Mucosa of rectum (tissue), 2 donors: ENCODE measurements around the gene SUMF1.
"Not testable (repeated sequence)": the region's sequence is repeated elsewhere in the genome, so short reads cannot be mapped to it uniquely, and the experiment has no call there.

Source experiments
- H3K27ac ChIP-seq, 2 donors: one replicate each; pipeline ENCODE4 v1.7.0; 2013; ENCODE audit warnings: inconsistent platforms in 2 of 2, low read depth in 2 of 2, low read length in 2 of 2
- H3K27me3 ChIP-seq, 2 donors: one replicate each; pipeline ENCODE4 v1.7.0; 2013; ENCODE audit warnings: low read length in 2 of 2; ENCODE audit not compliant: control insufficient read depth in 2 of 2, insufficient read depth in 2 of 2
- H3K36me3 ChIP-seq, 2 donors: one replicate each; pipeline ENCODE4 v1.7.0; 2013; ENCODE audit warnings: low read length in 2 of 2; ENCODE audit not compliant: control insufficient read depth in 2 of 2, insufficient read depth in 2 of 2
- H3K4me1 ChIP-seq, 2 donors: one replicate each; pipeline ENCODE4 v1.7.0; 2013; ENCODE audit warnings: low read length in 2 of 2, mild to moderate bottlenecking in 1 of 2; ENCODE audit not compliant: control insufficient read depth in 2 of 2, insufficient read depth in 2 of 2
- H3K4me3 ChIP-seq, 2 donors: one replicate each; pipeline ENCODE4 v1.7.0; 2013; ENCODE audit warnings: low read length in 2 of 2
- H3K9ac ChIP-seq, 2 donors: one replicate each; pipeline ENCODE4 v1.7.0; 2013; ENCODE audit warnings: low read length in 2 of 2, low read depth in 1 of 2, mild to moderate bottlenecking in 1 of 2
- H3K9me3 ChIP-seq, 2 donors: one replicate each; pipeline ENCODE4 v1.7.0; 2013; ENCODE audit warnings: low read length in 2 of 2; ENCODE audit not compliant: control insufficient read depth in 2 of 2
- donor health status: healthy.
- donor health status: Normal muscosa, but diverticular disease.

Gene SUMF1

DNA sequence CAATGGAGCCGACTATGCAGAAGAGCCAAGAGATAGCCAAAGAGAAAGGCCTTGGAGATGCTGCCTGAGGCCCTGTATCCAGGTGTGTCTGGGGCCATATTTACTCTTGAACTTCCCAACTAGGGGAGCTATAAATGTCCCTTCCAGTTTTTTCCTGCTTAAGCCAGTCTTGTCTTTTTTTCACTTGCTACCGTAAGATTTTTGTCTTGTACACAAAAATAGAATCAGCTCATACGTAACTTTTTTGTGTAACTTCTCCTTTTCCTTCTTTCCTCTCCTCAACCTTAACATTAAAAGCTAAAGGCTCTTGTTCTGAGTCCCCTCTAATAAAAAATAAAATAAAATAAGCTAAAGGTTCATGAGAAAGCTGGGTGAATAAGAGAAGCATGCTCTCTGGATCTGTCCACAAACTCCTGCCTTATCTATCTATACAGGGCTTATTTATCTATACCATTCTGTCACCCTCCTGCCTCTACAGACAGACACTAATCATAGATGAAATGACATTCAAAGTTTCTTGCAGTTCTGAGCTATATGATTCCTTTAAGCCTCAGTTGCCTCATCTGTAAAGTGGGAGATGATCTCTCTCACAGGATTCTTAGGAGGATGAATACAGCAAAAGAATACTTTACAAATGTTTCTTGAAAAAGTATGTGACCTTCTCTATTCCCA, 4.6 kb downstream of the SUMF1 start:
- no peaks in the 10 kb centered on the region for H3K36me3 ChIP-seq
- no peaks in the 10 kb centered on the region for H3K27me3 ChIP-seq
- no peak overlapping the region for H3K9ac ChIP-seq
- no peak overlapping the region for H3K27ac ChIP-seq
- H3K9me3 ChIP-seq = no peaks in the 10 kb centered on the region
- H3K4me1 ChIP-seq = peaks cover 4% of the 10 kb centered on the region in 2 donors
- H3K4me3 ChIP-seq = no peak overlapping the region

- Histone ChIP-seq H3K9ac (no peak overlapping the region), H3K36me3 (no peaks in the 10 kb centered on the region), H3K27me3 (no peaks in the 10 kb centered on the region), H3K27ac (no peak overlapping the region), H3K9me3 (no peaks in the 10 kb centered on the region), H3K4me3 (no peak overlapping the region), H3K4me1 (peaks cover 3 to 4% of the 10 kb centered on the region in 2 donors)
These were observed 5.5 kb downstream of the SUMF1 start for GRCh38 chr3:4461468-4462090.

GRCh38 chr3:4460334-4460733, 6.7 kb downstream of the SUMF1 start:
- Histone ChIP-seq H3K36me3 (no peaks in the 10 kb centered on the region), H3K9ac (no peak overlapping the region), H3K4me1 (no peaks in the 10 kb centered on the region), H3K27ac (no peak overlapping the region), H3K4me3 (no peak overlapping the region), H3K9me3 (no peaks in the 10 kb centered on the region), H3K27me3 (no peaks in the 10 kb centered on the region)

- H3K9me3 ChIP-seq = no peaks in the 10 kb centered on the region
- H3K4me3 ChIP-seq = no peak overlapping the region
- H3K27ac ChIP-seq = no peak overlapping the region
- no peaks in the 10 kb centered on the region for H3K36me3 ChIP-seq
- no peaks in the 10 kb centered on the region for H3K27me3 ChIP-seq
- no peaks in the 10 kb centered on the region for H3K4me1 ChIP-seq
- no peak overlapping the region for H3K9ac ChIP-seq
These were observed 8.1 kb downstream of the SUMF1 start for GRCh38 chr3:4458961-4459360.

DNA sequence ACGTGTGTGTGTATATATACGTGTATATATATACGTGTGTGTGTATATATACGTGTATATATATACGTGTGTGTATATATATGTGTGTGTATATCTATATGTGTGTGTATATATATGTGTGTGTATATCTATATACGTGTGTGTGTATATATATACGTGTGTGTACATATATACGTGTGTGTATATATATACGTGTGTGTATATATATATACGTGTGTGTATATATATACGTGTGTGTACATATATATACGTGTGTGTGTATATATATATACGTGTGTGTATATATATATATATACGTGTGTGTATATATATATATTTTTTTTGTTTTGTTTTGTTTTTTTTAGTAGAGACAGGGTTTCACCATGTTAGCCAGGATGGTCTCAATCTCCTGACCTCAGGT, 10.3 kb downstream of the SUMF1 start:
- not testable (repeated sequence) for H3K4me1 ChIP-seq, H3K9me3 ChIP-seq, H3K27ac ChIP-seq, H3K27me3 ChIP-seq, H3K9ac ChIP-seq, H3K36me3 ChIP-seq, H3K4me3 ChIP-seq

DNA sequence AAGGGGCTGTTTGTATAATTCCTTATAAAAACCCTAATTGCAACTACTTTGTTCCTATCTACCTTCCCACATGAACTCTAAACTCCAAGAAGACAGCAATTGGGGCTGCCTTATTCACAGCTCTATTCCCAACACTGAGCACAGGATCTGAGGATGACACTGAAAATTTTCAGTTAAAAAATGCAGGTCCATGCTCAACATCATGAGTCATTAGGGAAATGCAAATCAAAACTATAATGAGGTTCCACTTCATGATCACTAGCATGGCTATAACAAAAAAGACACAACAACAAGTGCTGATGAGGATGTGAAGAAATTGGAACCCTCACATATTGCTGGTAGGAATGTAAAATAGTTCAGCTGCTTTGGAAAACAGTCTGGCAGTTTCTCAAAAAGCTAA, 12.9 kb downstream of the SUMF1 start:
- Histone ChIP-seq H3K4me1 (no peaks in the 10 kb centered on the region), H3K36me3 (peaks cover 6 to 9% of the 10 kb centered on the region in 2 donors), H3K9ac (no peak overlapping the region), H3K4me3 (no peak overlapping the region), H3K27me3 (no peaks in the 10 kb centered on the region), H3K9me3 (no peaks in the 10 kb centered on the region), H3K27ac (no peak overlapping the region)

- Histone ChIP-seq H3K9ac (no peak overlapping the region), H3K4me3 (no peak overlapping the region), H3K27me3 (no peaks in the 10 kb centered on the region), H3K4me1 (no peaks in the 10 kb centered on the region), H3K9me3 (no peaks in the 10 kb centered on the region), H3K36me3 (peaks cover 16 to 26% of the 10 kb centered on the region in 2 donors), H3K27ac (no peak overlapping the region)
These were observed 17.8 kb downstream of the SUMF1 start for GRCh38 chr3:4449043-4449805.

DNA sequence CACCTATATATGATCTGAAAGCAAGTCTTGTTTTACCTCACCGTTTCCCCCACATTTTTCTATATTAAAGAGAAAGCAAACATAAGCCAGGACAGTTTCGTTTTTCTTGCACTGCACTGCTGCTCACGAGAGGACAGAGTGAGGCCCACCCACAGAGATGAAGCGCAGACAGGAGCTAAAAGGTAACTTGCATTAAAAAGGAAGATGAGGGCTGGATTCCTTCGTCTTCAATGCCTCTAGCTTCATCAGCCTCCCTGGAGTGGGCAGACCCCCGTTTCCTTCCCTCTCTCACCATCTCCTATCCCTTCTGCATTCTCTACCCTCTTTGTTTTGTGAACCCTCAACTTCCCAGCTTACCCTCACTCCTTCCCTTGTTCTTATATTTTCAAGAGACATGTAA, 18.9 kb downstream of the SUMF1 start:
- H3K27me3 ChIP-seq = no peaks in the 10 kb centered on the region
- no peaks in the 10 kb centered on the region for H3K4me1 ChIP-seq
- H3K36me3 ChIP-seq = peaks cover 16 to 26% of the 10 kb centered on the region in 2 donors
- no peak overlapping the region for H3K9ac ChIP-seq
- H3K9me3 ChIP-seq = no peaks in the 10 kb centered on the region
- H3K4me3 ChIP-seq = no peak overlapping the region
- no peak overlapping the region for H3K27ac ChIP-seq

DNA sequence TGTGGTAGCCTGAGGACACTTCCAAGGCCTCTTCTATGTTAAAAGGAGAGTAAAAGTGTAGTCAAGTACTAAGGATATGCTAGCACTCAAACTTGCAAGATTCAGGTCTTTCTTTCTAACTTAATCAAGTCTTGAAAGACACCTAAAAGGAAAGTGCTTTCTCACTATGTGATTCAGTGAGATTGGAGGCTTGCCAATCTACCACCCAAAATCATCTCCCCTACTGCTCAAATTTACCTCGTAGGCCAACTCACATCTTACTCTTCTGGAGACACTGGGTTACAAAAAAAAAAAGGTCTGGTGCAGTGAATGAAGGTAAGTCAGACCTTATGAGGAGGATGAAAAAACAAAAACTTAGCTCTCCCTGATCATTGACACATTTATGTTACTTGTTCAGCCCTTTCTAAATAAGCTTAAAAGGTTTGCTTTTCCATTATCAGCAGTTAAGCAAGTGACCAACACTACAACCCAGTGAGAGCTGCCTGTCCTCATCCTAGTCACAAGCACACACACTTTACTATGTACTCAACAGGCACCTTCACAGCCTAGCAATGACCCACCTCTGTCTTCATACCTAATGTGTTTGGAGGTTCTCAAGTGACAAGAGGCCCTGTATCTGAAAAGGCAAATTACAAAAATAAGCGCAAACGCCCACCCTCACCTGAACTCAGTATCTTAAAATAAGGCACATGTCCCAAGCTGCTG, 19.6 kb downstream of the SUMF1 start:
- no peaks in the 10 kb centered on the region for H3K4me1 ChIP-seq
- H3K4me3 ChIP-seq = no peak overlapping the region
- H3K27me3 ChIP-seq = no peaks in the 10 kb centered on the region
- peaks cover 16 to 26% of the 10 kb centered on the region in 2 donors for H3K36me3 ChIP-seq
- H3K9ac ChIP-seq = no peak overlapping the region
- H3K27ac ChIP-seq = no peak overlapping the region
- H3K9me3 ChIP-seq = no peaks in the 10 kb centered on the region

- Histone ChIP-seq H3K9me3 (no peaks in the 10 kb centered on the region), H3K27ac (no peak overlapping the region), H3K4me3 (no peak overlapping the region), H3K36me3 (peaks cover 3 to 14% of the 10 kb centered on the region in 2 donors), H3K4me1 (no peaks in the 10 kb centered on the region), H3K27me3 (no peaks in the 10 kb centered on the region), H3K9ac (no peak overlapping the region)
These were observed 26.1 kb downstream of the SUMF1 start for GRCh38 chr3:4440951-4441350.
